ENCODE measurements around the gene PADI4.

The PADI4 gene, protein sequence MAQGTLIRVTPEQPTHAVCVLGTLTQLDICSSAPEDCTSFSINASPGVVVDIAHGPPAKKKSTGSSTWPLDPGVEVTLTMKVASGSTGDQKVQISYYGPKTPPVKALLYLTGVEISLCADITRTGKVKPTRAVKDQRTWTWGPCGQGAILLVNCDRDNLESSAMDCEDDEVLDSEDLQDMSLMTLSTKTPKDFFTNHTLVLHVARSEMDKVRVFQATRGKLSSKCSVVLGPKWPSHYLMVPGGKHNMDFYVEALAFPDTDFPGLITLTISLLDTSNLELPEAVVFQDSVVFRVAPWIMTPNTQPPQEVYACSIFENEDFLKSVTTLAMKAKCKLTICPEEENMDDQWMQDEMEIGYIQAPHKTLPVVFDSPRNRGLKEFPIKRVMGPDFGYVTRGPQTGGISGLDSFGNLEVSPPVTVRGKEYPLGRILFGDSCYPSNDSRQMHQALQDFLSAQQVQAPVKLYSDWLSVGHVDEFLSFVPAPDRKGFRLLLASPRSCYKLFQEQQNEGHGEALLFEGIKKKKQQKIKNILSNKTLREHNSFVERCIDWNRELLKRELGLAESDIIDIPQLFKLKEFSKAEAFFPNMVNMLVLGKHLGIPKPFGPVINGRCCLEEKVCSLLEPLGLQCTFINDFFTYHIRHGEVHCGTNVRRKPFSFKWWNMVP

GRCh38 chr1:17307946-17308345 lies at the start of gene PADI4:
TSS of gene PADI4 (plus strand) at chr1:17308197. CDS start at chr1:17308223, 26 bp downstream.
- no peak for DNase-seq

DNA sequence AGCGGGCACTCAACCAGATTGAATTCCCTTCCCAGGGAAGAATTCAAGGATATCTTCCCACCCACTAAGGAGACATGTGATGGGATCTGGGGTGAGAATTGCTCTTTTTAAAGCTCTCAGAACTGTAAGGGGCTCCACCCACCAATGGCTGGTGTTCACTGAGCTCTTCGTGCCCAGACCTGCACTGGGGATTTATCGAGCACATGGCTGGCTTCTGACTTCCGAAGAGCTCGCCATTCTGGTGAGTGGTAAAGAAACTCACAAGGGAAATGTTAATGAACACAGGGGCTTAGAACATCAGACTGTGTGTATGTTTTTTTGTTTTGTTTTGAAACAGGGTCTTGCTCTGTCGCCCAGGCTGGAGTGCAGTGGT lies 49.3 kb upstream of the PADI4 start:
- no peak for DNase-seq

GRCh38 chr1:17259233-17259873 lies 48.6 kb upstream of the PADI4 start:
- DNase-seq = peak; percentile 81

DNA sequence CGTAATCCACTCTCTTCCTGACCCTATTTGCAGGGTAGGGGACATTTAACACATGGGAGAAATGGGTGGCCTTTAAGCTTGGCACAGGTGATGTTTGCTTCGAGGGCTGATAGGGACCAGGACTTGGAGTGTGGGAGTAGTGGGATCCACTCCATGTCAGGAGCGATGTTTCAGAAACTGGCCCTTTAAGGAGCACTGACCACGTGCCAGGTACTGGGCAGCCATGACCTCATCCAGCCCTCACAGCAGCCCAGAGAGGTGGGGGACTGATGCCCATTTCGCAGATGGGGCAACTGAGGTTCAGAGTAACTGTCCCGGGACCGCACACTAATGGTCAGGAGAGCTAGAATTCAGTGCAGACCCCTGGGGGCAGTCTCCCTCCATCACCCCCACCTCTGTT lies 47.7 kb upstream of the PADI4 start:
- DNase-seq = no peak

- no peak for DNase-seq
Observed at GRCh38 chr1:17260738-17261137, 47.3 kb upstream of the PADI4 start.

DNA sequence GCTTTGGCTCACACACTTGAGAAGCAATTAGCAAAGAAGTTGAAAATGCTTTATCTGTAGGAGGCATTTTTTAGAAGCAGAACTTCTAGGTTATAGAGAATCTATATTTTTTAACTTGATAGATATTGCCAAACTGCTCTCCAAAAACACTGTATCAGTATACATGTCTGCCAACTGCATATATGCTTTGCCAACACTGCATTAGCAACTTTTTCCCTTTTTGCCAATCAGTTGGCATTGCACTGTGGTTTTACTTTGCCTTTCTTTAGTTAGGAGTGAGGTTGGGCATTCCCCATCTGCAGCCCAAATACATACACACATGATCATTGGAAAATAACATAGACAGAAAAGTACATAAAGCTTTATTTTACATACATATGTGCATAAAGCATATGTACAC lies 44.1 kb upstream of the PADI4 start:
- DNase-seq = no peak

DNA sequence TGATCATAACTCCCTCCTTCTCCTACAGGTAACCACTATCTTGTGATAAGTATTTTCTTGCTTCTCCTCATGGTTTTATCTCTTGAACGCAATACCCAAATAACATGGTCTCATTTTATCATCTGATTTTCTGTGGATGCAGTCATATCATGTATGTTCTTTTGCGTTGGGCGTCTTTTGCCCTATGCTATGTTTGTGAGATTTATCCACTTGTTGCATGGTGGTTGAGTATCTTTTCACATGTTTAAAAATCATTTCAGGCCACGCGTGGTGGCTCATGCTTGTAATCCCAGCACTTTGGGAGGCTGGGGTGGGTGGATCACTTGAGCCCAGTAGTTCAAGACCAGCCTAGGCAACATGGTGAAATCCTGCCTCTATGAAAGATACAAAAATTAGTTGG lies 43.5 kb upstream of the PADI4 start:
- DNase-seq = no peak

GRCh38 chr1:17265162-17265561 lies 42.8 kb upstream of the PADI4 start:
- DNase-seq = peak; percentile 30

DNA sequence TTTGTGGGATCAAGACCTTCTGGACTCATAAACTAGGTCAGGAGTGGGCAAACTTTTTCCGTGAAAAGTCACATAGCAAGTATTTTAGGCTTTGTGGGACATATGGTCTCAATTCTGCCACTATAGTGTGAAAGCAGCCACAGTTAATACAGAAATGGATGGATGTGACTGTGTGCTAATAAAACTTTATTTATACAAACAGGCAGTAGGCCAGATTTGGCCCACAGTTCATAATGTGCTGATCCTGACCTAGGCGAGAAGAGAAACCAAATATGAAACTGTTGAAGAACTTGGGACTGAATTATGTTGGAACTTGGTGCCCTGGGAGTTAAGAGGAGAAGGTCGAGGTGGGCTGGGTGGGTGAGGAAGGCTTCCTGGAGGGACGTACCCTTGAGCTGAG lies 42.0 kb upstream of the PADI4 start:
- no peak for DNase-seq

DNA sequence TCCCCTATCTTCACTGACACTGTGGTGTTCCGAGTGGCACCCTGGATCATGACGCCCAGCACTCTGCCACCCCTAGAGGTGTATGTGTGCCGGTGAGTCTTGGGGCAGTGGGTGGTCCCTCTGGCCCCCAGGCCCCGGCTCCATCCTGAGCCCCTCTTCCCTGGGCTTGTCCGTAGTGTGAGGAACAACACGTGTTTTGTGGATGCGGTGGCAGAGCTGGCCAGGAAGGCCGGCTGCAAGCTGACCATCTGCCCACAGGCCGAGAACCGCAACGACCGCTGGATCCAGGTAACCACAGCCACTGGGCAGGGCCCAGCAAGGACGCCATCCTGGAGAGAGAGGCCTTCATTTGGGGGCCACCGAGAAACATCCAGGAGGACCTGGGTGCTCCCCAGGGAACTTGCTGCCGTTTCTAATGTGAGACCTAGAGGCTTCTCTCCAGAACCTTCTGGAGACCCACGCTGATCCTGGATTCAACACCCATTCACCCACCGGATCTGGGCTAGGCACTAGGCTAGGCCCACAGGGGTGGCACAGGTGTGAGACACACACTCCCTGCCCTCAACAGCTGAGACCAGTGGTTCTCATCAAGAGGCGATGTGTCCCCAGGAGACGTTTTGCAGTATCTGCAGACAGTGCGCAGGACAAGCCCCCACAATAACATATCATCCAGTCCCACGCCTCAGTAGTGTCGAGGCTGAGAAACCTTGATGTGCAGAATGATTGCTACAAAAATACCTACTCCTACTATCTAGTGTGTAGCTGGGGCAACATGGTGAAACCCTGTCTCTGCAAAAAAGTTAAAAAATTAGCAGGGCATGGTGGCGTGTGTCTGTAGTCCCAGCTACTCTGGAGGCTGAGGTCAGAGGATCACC lies 36.9 kb upstream of the PADI4 start:
- DNase-seq = no peak

GRCh38 chr1:17272066-17272465 lies 35.9 kb upstream of the PADI4 start:
- DNase-seq = no peak

GRCh38 chr1:17272646-17273045 lies 35.4 kb upstream of the PADI4 start:
- DNase-seq = no peak

- DNase-seq = no peak
Observed at GRCh38 chr1:17273096-17273495, 34.9 kb upstream of the PADI4 start.

GRCh38 chr1:17274186-17275170 lies 33.5 kb upstream of the PADI4 start:
- peak; percentile 52 for DNase-seq

- peak; percentile 21 for DNase-seq
Observed at GRCh38 chr1:17276568-17276967, 31.4 kb upstream of the PADI4 start.

- no peak for DNase-seq
Observed at GRCh38 chr1:17277511-17278159, 30.4 kb upstream of the PADI4 start.

- DNase-seq = no peak
Observed at GRCh38 chr1:17278996-17279830, 28.8 kb upstream of the PADI4 start.

- no peak for DNase-seq
Observed at GRCh38 chr1:17280436-17280835, 27.6 kb upstream of the PADI4 start.

DNA sequence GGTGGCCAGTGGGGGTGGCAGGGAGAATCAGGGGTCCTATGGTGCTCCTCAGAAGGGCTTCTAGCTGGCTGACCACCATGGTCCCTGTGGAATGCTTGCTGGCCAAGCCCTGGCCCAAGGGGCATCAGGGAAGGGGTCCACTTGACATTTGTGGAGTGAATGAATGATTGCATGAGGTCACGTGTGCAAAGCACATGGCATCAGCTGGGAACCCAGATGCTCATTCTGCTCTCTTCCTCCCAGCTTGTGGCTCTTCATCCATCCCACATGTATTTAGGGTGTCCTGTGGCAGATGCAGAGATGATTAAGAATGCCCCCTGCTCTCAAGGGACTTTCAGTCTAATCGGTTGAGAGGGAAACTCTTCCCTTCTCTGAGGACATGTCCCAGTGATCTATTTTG lies 27.1 kb upstream of the PADI4 start:
- no peak for DNase-seq

- DNase-seq = no peak
Observed at GRCh38 chr1:17281775-17282181, 26.2 kb upstream of the PADI4 start.
